Ovary (tissue), 9 donors: Measurements from ENCODE around the gene SP140. TPM values are rescaled to one million over a fixed set of nuclear protein-coding genes. Genes with fewer than 3 reads are reported as not detected.
"Not testable (repeated sequence)": the region's sequence is repeated elsewhere in the genome, so short reads cannot be mapped to it uniquely, and the experiment has no call there.

Experiments
- DNase-seq, 5 donors: peaks; one replicate each; pipeline ENCODE4 v3.0.0-alpha.2; 2019 to 2020
- H3K27ac ChIP-seq, 2 donors: fragments of 200-600 bp; one replicate each; pipeline versions ENCODE4 v1.5.1 to v1.8.0; 2019 to 2022
- H3K27me3 ChIP-seq: fragments of 200-600 bp; one replicate; pipeline ENCODE4 v1.8.0; 2022
- H3K36me3 ChIP-seq: fragments of 200-600 bp; sonication (generic); one replicate; pipeline ENCODE4 v1.5.1; 2019
- H3K4me1 ChIP-seq: one replicate; pipeline ENCODE4 v1.8.1; 2013; ENCODE audit warnings: mild to moderate bottlenecking, moderate library complexity; ENCODE audit not compliant: insufficient read depth
- H3K4me3 ChIP-seq: fragments of 200-600 bp; sonication (generic); one replicate; pipeline ENCODE4 v1.5.1; 2017
- H3K9me3 ChIP-seq, 2 donors: fragments of 200-600 bp in 1 of 2; sonication (generic) in 1 of 2; one replicate each; pipeline versions ENCODE4 v1.5.1 to v1.8.1; 2013 to 2019; ENCODE audit warnings: mild to moderate bottlenecking in 1 of 2, moderate library complexity in 1 of 2
- CTCF ChIP-seq, 3 donors: fragments of 450-650 bp in 2 of 3; fragments of 200-600 bp in 1 of 3; IDR thresholded peaks; one replicate each; pipeline versions ENCODE4 v1.5.1 to v1.8.0; 2016 to 2022; ENCODE audit warnings: antibody characterized with exemption in 3 of 3, mild to moderate bottlenecking in 1 of 3
- EP300 ChIP-seq: sonication (generic); formaldehyde crosslinking; IDR thresholded peaks from one replicate; pipeline ENCODE4 v1.6.1; 2017; ENCODE audit warnings: antibody characterized with exemption
- POLR2A ChIP-seq: fragments of 450-650 bp; IDR thresholded peaks from one replicate; pipeline ENCODE4 v1.6.1; 2017; ENCODE audit warnings: antibody characterized with exemption, mild to moderate bottlenecking, moderate library complexity
- WGBS, 3 donors: extraction: QIAGEN DNeasy Blood & Tissue Kit in 1 of 3; methylation state at CpG; one replicate each; pipeline versions ENCODE4 v1.1.5 to v1.1.7; 2013 to 2017; 5-methylcytosine and 5-hydroxymethylcytosine counted together
- intact Hi-C, 4 donors: fragments of 100-400 bp; cut with DNase I; formaldehyde crosslinking; loops; one replicate each; pipeline versions ENCODE4 v1.11.0 to v1.15.1; 2022 to 2023
- polyA plus RNA-seq, 2 donors: library from polyadenylated mRNA; stranded (reverse); fragments of 200-250 nt in 1 of 2; fragments of 350-450 nt in 1 of 2; fragmentation: Illumina TruSeq in 1 of 2; extraction: RNeasy Lipid Tissue Mini Kit (QIAGEN cat#74804) in 1 of 2; gene quantifications; one replicate each; pipeline ENCODE4 v1.2.3, GENCODE V29; 2013 to 2014
- total RNA-seq, 7 donors: library from RNA; depleted of rRNA in 2 of 7; stranded (reverse); fragments of >200 nt in 2 of 7; fragmentation: NEBNext Ultra II Directional in 3 of 7; extraction: Animal tissue kit (Norgen Biotek cat#: 25700) in 3 of 7; gene quantifications; one replicate each; pipeline versions ENCODE4 v1.1.0 to v1.2.4, GENCODE V29; 2016 to 2023
- donor health status: DM: no; HTN: no; CAD: no; lungs with moderate emphysema.
- donor health status: DM: no; HTN: no; CAD: no.
- donor health status: Bipolar disorder and iron deficiency.
- donor health status: DM: yes; HTN: yes; CAD: no.
- donor health status: DM: no; HTN: no; CAD: no.
- donor health status: DM: yes; HTN: yes; CAD: no.

The SP140 gene
- total and polyA plus RNA-seq, 9 donors = 0.23 to 3.4 (median 1.0) TPM

- TF ChIP-seq EP300 = no peak
- no peak for TF ChIP-seq POLR2A
- no peak for TF ChIP-seq CTCF (IDR thresholded peaks at IDR 0.05)
- H3K4me1 ChIP-seq = no peaks in the 10 kb centered on the region
- intact Hi-C loops = no loop called here
- DNase-seq = no peak
- H3K27ac ChIP-seq = no peak overlapping the region
- no peaks in the 10 kb centered on the region for H3K27me3 ChIP-seq
- 31 to 43% (median 37%) methylated on average over 3 of the region's 3 CpGs for WGBS, 3 donors
- no peaks in the 10 kb centered on the region for H3K36me3 ChIP-seq
- no peak overlapping the region for H3K4me3 ChIP-seq
- H3K9me3 ChIP-seq = no peaks in the 10 kb centered on the region
These were observed 43.2 kb downstream of the SP140 start for GRCh38 chr2:230268606-230269243.

- H3K9me3 ChIP-seq = no peaks in the 10 kb centered on the region
- TF ChIP-seq CTCF (IDR thresholded peaks at IDR 0.05) (no peak), EP300 (no peak), POLR2A (no peak)
- no peak for DNase-seq
- H3K36me3 ChIP-seq = no peaks in the 10 kb centered on the region
- no peak overlapping the region for H3K4me3 ChIP-seq
- intact Hi-C loops = loop anchor here in 1 of 4 donors (1.0 kb wide), 1 partner anchor 9 kb away; no protein-coding TSS in a partner anchor
- no peaks in the 10 kb centered on the region for H3K27me3 ChIP-seq
- 90 to 93% (median 92%) methylated on average over 6 of the region's 6 CpGs for WGBS, 3 donors
- H3K27ac ChIP-seq = no peak overlapping the region
- H3K4me1 ChIP-seq = no peaks in the 10 kb centered on the region
These were observed 44.2 kb downstream of the SP140 start for GRCh38 chr2:230269715-230270114.

- 89 to 92% (median 89%) methylated on average over 2 of the region's 2 CpGs for WGBS, 3 donors
- no peak for DNase-seq
- Histone ChIP-seq H3K4me3 (no peak overlapping the region), H3K27me3 (no peaks in the 10 kb centered on the region), H3K36me3 (no peaks in the 10 kb centered on the region), H3K9me3 (no peaks in the 10 kb centered on the region), H3K4me1 (no peaks in the 10 kb centered on the region), H3K27ac (no peak overlapping the region)
- intact Hi-C loops = no loop called here
- no peak for TF ChIP-seq CTCF (IDR thresholded peaks at IDR 0.05)
- no peak for TF ChIP-seq POLR2A
- no peak for TF ChIP-seq EP300
These were observed 57.4 kb downstream of the SP140 start for GRCh38 chr2:230282936-230283335.

GRCh38 chr2:230286048-230286447, 60.5 kb downstream of the SP140 start:
- 78 to 85% (median 83%) methylated on average over 3 of the region's 3 CpGs for WGBS, 3 donors
- Histone ChIP-seq H3K4me1 (no peaks in the 10 kb centered on the region), H3K27me3 (no peaks in the 10 kb centered on the region), H3K36me3 (no peaks in the 10 kb centered on the region), H3K27ac (no peak overlapping the region), H3K4me3 (no peak overlapping the region), H3K9me3 (no peaks in the 10 kb centered on the region)
- TF ChIP-seq POLR2A = no peak
- TF ChIP-seq EP300 = no peak
- TF ChIP-seq CTCF (IDR thresholded peaks at IDR 0.05) = no peak
- no peak for DNase-seq
- intact Hi-C loops = no loop called here

GRCh38 chr2:230289311-230289710, 63.8 kb downstream of the SP140 start:
- intact Hi-C loops, H3K36me3 ChIP-seq, H3K4me3 ChIP-seq, H3K9me3 ChIP-seq, H3K27me3 ChIP-seq, H3K27ac ChIP-seq, DNase-seq, H3K4me1 ChIP-seq: not testable (repeated sequence)
- 85 to 92% (median 88%) methylated on average over 4 of the region's 4 CpGs for WGBS, 3 donors
